ENCODE data around the gene PPP1R26.

GRCh38 chr9:135489188-135489906 lies 9.8 kb downstream of the PPP1R26 start:
- TF ChIP-seq CTCF (IDR thresholded peaks at IDR 0.05; ENCODE audit: insufficient read depth, low read length): no peak
- no peak for TF ChIP-seq SPI1 (IDR thresholded peaks at IDR 0.05; ENCODE audit: borderline replicate concordance, low read depth)
